Measurements from ENCODE around the gene XRN1. TPM values are rescaled to one million over a fixed set of nuclear protein-coding genes. Genes with fewer than 3 reads are reported as not detected.

The XRN1 gene
- total and polyA plus RNA-seq, 2 of the 8 experiments (the other 6 are each of a cell fraction or from before 2014, with no cell fraction given) = 1.9 to 17.2 TPM

- POLR2A ChIA-PET (ENCODE audit: partially characterized antibody) = interaction anchor here (0.7 to 0.9 kb wide), 2 partner anchors 36 to 252 kb away, joined by 4 to 5 read pairs; no protein-coding TSS in a partner anchor
- H3K23ac ChIP-seq (ENCODE audit: insufficient read length) = no peak overlapping the region
- H3K23me2 ChIP-seq (ENCODE audit: low read depth, low read length) = no peaks in the 10 kb centered on the region
- H2AK5ac ChIP-seq (ENCODE audit: low read depth, low read length) = no peak overlapping the region
- H3K27ac ChIP-seq (ENCODE audit: low read depth, low read length) = no peak overlapping the region
- no peak overlapping the region for H2BK12ac ChIP-seq (ENCODE audit: low read depth, low read length)
- H2BK5ac ChIP-seq (ENCODE audit: low read depth, low read length) = no peak overlapping the region
- H3K4ac ChIP-seq (replicated peaks; ENCODE audit: insufficient read length, low read depth, low read length) = no peak overlapping the region
- H2BK15ac ChIP-seq (ENCODE audit: low read length) = no peak overlapping the region
- no peaks in the 10 kb centered on the region for H4K20me1 ChIP-seq (replicated peaks in 1 of 2; ENCODE audit: control insufficient read depth in 1 of 2, insufficient read depth in 2 of 2, low read length in 2 of 2)
- H4K8ac ChIP-seq (ENCODE audit: extremely low read depth, insufficient read depth, low read length) = no peak overlapping the region
- H3K9me3 ChIP-seq (ENCODE audit: insufficient read depth in 2 of 2, low read depth in 1 of 2, low read length in 1 of 2) = peaks cover 6 to 8% of the 10 kb centered on the region in 2 experiments; a peak in 3 of 4 replicates
- DNase-seq (ENCODE audit: low read depth in 1 of 2, low spot score in 2 of 2) = peak in 1 of 2 experiments; percentile 15
- H3K14ac ChIP-seq (ENCODE audit: insufficient read length) = no peak overlapping the region
- no peak overlapping the region for H3K56ac ChIP-seq (replicated peaks; ENCODE audit: insufficient read length, low read depth, low read length)
- no peaks in the 10 kb centered on the region for H3K79me1 ChIP-seq (ENCODE audit: low read depth, low read length)
- no peak overlapping the region for H3K4me3 ChIP-seq (ENCODE audit: extremely low read depth in 1 of 4, insufficient read depth in 2 of 4, low read depth in 3 of 4, low read length in 4 of 4)
- H2AFZ ChIP-seq (ENCODE audit: low read length) = no peak overlapping the region
- H3K4me2 ChIP-seq (ENCODE audit: insufficient read depth in 1 of 2, low read depth in 2 of 2, low read length in 2 of 2) = no peak overlapping the region
- H3K4me1 ChIP-seq (replicated peaks in 1 of 4; ENCODE audit: control insufficient read depth in 3 of 4, insufficient read depth in 4 of 4, low read length in 3 of 4) = no peaks in the 10 kb centered on the region
- FAIRE-seq = peak; percentile 96
- H3K27me3 ChIP-seq (replicated peaks in 1 of 4; ENCODE audit: control insufficient read depth in 3 of 4, extremely low read depth in 1 of 4, insufficient read depth in 3 of 4, low read length in 3 of 4) = peaks cover 0 to 5% (median 5%) of the 10 kb centered on the region in 4 experiments; a peak in 5 of 7 replicates
- no peak overlapping the region for H3K18ac ChIP-seq (ENCODE audit: extremely low read depth, low read length)
- H4K91ac ChIP-seq (replicated peaks; ENCODE audit: insufficient read length, low read length) = no peak overlapping the region
- 28% methylated on average over 5 of the region's 5 CpGs; no CpG with 5 or more reads in 1 of the 2 experiments for WGBS, 2 experiments (ENCODE audit: extremely low coverage in 1 of 2, insufficient coverage in 1 of 2, insufficient read length in 1 of 2, insufficient replicate concordance in 2 of 2, low coverage in 1 of 2, low lambda C conversion rate in 2 of 2, missing lambda C conversion rate in 1 of 2)
- H2BK120ac ChIP-seq (replicated peaks; ENCODE audit: low read depth, low read length) = no peak overlapping the region
- no peak overlapping the region for H4K5ac ChIP-seq (ENCODE audit: insufficient read length, low read depth, low read length)
- H2BK20ac ChIP-seq (ENCODE audit: low read length) = no peak overlapping the region
- CTCF ChIA-PET (ENCODE audit: partially characterized antibody) = interaction anchor here (0.6 to 2.2 kb wide), 20 partner anchors 19 to 438 kb away, joined by 3 to 11 read pairs (median 3); no protein-coding TSS in a partner anchor
- no peak overlapping the region for H3K9ac ChIP-seq (replicated peaks in 1 of 4; ENCODE audit: extremely low read depth in 1 of 4, low read depth in 3 of 4, low read length in 3 of 4)
- no peaks in the 10 kb centered on the region for H3K36me3 ChIP-seq (ENCODE audit: control insufficient read depth in 2 of 4, insufficient read depth in 4 of 4, low read length in 3 of 4)
- H3K79me2 ChIP-seq (ENCODE audit: control insufficient read depth in 1 of 2, insufficient read depth in 2 of 2, low read length in 2 of 2) = no peaks in the 10 kb centered on the region
- no peak for TF ChIP-seq SIN3A (conservative IDR thresholded peaks at IDR 0.05 in 1 of 2, IDR thresholded peaks at IDR 0.05 in 1 of 2; ENCODE audit: low read depth in 1 of 2, low read length in 2 of 2)
- TF ChIP-seq POLR2AphosphoS5 (IDR thresholded peaks at IDR 0.05; ENCODE audit: low read depth, low read length) = no peak
- TF ChIP-seq TEAD4 (IDR thresholded peaks at IDR 0.05; ENCODE audit: low read depth, low read length) = no peak
- TF ChIP-seq ZNF274 (IDR thresholded peaks at IDR 0.05; ENCODE audit: borderline replicate concordance, extremely low read depth, low read length) = no peak
- TF ChIP-seq SUZ12 (IDR thresholded peaks at IDR 0.05; ENCODE audit: low read length) = no peak
- TF ChIP-seq TAF1 (IDR thresholded peaks at IDR 0.05; ENCODE audit: low read depth, low read length) = no peak
- peak; percentile 93 for TF ChIP-seq E2F6 (IDR thresholded peaks at IDR 0.05)
- no peak for TF ChIP-seq CTBP2 (IDR thresholded peaks at IDR 0.05; ENCODE audit: borderline replicate concordance, insufficient read depth, insufficient read length, low read length)
- TF ChIP-seq CHD2 (IDR thresholded peaks at IDR 0.05; ENCODE audit: low read length) = no peak
- peak; percentile 99 for TF ChIP-seq MAX (IDR thresholded peaks at IDR 0.05)
These were observed 167.8 kb downstream of the XRN1 start for GRCh38 chr3:142279965-142280590.
